Liver (tissue), 3 donors: ENCODE data around the gene FUOM.

Source experiments
- ATF3 ChIP-seq: IDR thresholded peaks from 2 replicates; pipeline ENCODE4 v1.6.1; 2016; ENCODE audit warnings: antibody characterized with exemption
- CTCF ChIP-seq: fragments of 150-350 bp; IDR thresholded peaks from 2 replicates; pipeline ENCODE4 v1.5.1; 2017; ENCODE audit warnings: improper control_type of control experiment, low read depth, low read length; ENCODE audit not compliant: missing input control
- JUND ChIP-seq, 2 donors: IDR thresholded peaks; 2 replicates each; pipeline ENCODE4 v1.6.1; 2016; ENCODE audit warnings: antibody characterized with exemption in 2 of 2
- MAX ChIP-seq: IDR thresholded peaks from 2 replicates; pipeline ENCODE4 v1.6.1; 2016; ENCODE audit warnings: antibody characterized with exemption
- RAD21 ChIP-seq, 2 donors: IDR thresholded peaks; 2 replicates each; pipeline ENCODE4 v1.6.1; 2016; ENCODE audit warnings: antibody characterized with exemption in 2 of 2, mild to moderate bottlenecking in 2 of 2
- REST ChIP-seq: IDR thresholded peaks from 2 replicates; pipeline ENCODE4 v1.6.1; 2016; ENCODE audit warnings: antibody characterized with exemption, mild to moderate bottlenecking
- RXRA ChIP-seq, 2 donors: IDR thresholded peaks; 2 replicates each; pipeline ENCODE4 v1.6.1; 2017 to 2018; ENCODE audit warnings: antibody characterized with exemption in 2 of 2, mild to moderate bottlenecking in 1 of 2
- SP1 ChIP-seq: IDR thresholded peaks from 2 replicates; pipeline ENCODE4 v1.6.1; 2018; ENCODE audit warnings: antibody characterized with exemption, mild to moderate bottlenecking
- TAF1 ChIP-seq: conservative IDR thresholded peaks from 2 replicates; pipeline ENCODE4 v1.6.1; 2016; ENCODE audit warnings: antibody characterized with exemption, mild to moderate bottlenecking
- ZBTB33 ChIP-seq: IDR thresholded peaks from 2 replicates; pipeline ENCODE4 v1.6.1; 2016; ENCODE audit warnings: antibody characterized with exemption
- donor health status: healthy.
- donor health status: healthy.

GRCh38 chr10:133326745-133327650 is 30.8 kb downstream of the FUOM start:
- TF ChIP-seq MAX (no peak), CTCF (no peak), TAF1 (no peak), REST (no peak), ATF3 (no peak), RAD21 (IDR thresholded peaks at IDR 0.05) (no peak), ZBTB33 (no peak), RXRA (IDR thresholded peaks at IDR 0.05) (no peak), SP1 (no peak), JUND (IDR thresholded peaks at IDR 0.05) (no peak)
